K562 (cell line): ENCODE measurements around the gene PGGHG. TPM values are rescaled to one million over a fixed set of nuclear protein-coding genes. Genes with fewer than 3 reads are reported as not detected.

Source experiments
- CHD1 ChIP-seq: fragments of 200-600 bp; sonication (generic); IDR thresholded peaks from one replicate; pipeline ENCODE4 v1.6.1; 2012; ENCODE audit warnings: mild to moderate bottlenecking, moderate library complexity, low read length, inconsistent platforms
- KDM1A ChIP-seq, 2 experiments: fragments of 450-650 bp; IDR thresholded peaks; 2 replicates each; pipeline ENCODE4 v1.6.1; 2016; ENCODE audit warnings: mild to moderate bottlenecking in 2 of 2
- NEUROD1 ChIP-seq: fragments of 150-350 bp; IDR thresholded peaks from 2 replicates; pipeline ENCODE4 v1.6.1; 2014; ENCODE audit warnings: borderline replicate concordance, low read length, low read depth; ENCODE audit not compliant: partially characterized antibody
- TSC22D4 ChIP-seq: fragments of 450-650 bp; IDR thresholded peaks from 2 replicates; pipeline ENCODE4 v1.6.1; 2016; ENCODE audit warnings: missing genetic modification characterization, missing biosample characterization, control low read depth
- ZNF384 ChIP-seq: IDR thresholded peaks from 2 replicates; pipeline ENCODE4 v1.6.1; 2012; ENCODE audit warnings: low read depth, low read length, improper control_type of control experiment
- polyA plus RNA-seq, 8 experiments: library from polyadenylated mRNA; depleted of rRNA in 4 of 8; stranded (reverse) in 5 of 8; unstranded in 3 of 8; fragments of >200 nt; fragmentation: Nextera tagmentation in 2 of 8; fragmentation: Illumina TruSeq in 1 of 8; extraction: Ambion mirVana in 2 of 8; extraction: Trizol in 1 of 8; gene quantifications; 2 replicates each; pipeline versions ENCODE4 v1.2.1 to v1.2.3, GENCODE V29; 2011 to 2014; ENCODE audit warnings: inconsistent platforms in 1 of 8, missing spikeins in 1 of 8
- total RNA-seq, 7 experiments: library from RNA; depleted of rRNA in 6 of 7; stranded (reverse); fragments of >200 nt in 6 of 7; fragmentation: Illumina TruSeq in 2 of 7; extraction: Trizol in 2 of 7; gene quantifications; 2 replicates each; pipeline versions ENCODE4 v1.2.1 to v1.2.3, GENCODE V29; 2011 to 2021; ENCODE audit warnings: low replicate concordance in 1 of 7
- TF ChIP-seq, protein P1 (sequence below): sonication (generic); formaldehyde crosslinking; IDR thresholded peaks from 2 replicates; pipeline ENCODE4 v1.8.0; 2022; ENCODE audit warnings: mild to moderate bottlenecking, low read depth, missing genetic modification reagents
- TF ChIP-seq, protein P2 (sequence below): fragments of 450-650 bp; IDR thresholded peaks from 2 replicates; pipeline ENCODE4 v1.6.1; 2017; ENCODE audit warnings: antibody characterized with exemption, mild to moderate bottlenecking
- TF ChIP-seq, protein P3 (sequence below): fragments of 200-400 bp; formaldehyde crosslinking; IDR thresholded peaks from 2 replicates; pipeline ENCODE4 v1.6.1; 2017; ENCODE audit warnings: mild to moderate bottlenecking, low read depth, low read length, moderate library complexity
- TF ChIP-seq, protein P4 (sequence below), 3 experiments: fragments of 200-800 bp in 1 of 3; fragments of 250-450 bp in 1 of 3; fragments of 450-650 bp in 1 of 3; sonication (Bioruptor Pico) in 1 of 3; sonication (Bioruptor generic) in 1 of 3; formaldehyde crosslinking in 1 of 3; IDR thresholded peaks; 2 replicates each; pipeline versions ENCODE4 v1.6.1 to v1.8.0; 2016 to 2022; ENCODE audit warnings: mild to moderate bottlenecking in 2 of 3, missing genetic modification characterization in 2 of 3, missing compliant biosample characterization in 1 of 3, moderate library complexity in 1 of 3
- TF ChIP-seq, protein P5 (sequence below): sonication (generic); formaldehyde crosslinking; IDR thresholded peaks from 2 replicates; pipeline ENCODE4 v1.8.0; 2022; ENCODE audit warnings: missing genetic modification reagents, mild to moderate bottlenecking, moderate library complexity, borderline replicate concordance

Gene PGGHG
- total and polyA plus RNA-seq, 9 of the 15 experiments (the other 6 are each of a cell fraction or from before 2014, with no cell fraction given), result 0.38 to 85.1 (median 18.1) TPM

DNA sequence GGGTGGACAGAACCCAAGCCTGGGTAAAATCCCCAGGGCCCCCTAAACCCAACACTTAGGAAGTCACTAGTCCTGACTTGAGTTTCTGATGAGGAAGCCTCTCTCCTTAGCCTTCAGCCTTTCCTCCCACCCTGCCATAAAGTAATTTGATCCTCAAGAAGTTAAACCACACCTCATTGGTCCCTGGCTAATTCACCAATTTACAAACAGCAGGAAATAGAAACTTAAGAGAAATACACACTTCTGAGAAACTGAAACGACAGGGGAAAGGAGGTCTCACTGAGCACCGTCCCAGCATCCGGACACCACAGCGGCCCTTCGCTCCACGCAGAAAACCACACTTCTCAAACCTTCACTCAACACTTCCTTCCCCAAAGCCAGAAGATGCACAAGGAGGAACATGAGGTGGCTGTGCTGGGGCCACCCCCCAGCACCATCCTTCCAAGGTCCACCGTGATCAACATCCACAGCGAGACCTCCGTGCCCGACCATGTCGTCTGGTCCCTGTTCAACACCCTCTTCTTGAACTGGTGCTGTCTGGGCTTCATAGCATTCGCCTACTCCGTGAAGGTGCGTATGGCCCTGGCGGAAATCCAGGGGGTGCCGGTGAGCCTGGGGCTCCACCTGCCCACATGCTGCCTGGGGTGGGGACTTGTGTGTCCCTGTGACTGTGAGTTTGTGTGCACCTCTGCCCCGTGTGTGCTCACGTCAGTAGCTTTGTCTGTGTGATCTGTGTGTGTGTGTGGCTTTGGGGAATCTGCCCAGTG lies 25.0 kb downstream of the PGGHG start, which contains the start of gene IFITM1 (continued):
- TF ChIP-seq, protein P1, sequence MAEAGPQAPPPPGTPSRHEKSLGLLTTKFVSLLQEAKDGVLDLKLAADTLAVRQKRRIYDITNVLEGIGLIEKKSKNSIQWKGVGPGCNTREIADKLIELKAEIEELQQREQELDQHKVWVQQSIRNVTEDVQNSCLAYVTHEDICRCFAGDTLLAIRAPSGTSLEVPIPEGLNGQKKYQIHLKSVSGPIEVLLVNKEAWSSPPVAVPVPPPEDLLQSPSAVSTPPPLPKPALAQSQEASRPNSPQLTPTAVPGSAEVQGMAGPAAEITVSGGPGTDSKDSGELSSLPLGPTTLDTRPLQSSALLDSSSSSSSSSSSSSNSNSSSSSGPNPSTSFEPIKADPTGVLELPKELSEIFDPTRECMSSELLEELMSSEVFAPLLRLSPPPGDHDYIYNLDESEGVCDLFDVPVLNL (CRISPR knock-in tag), result no peak
- TF ChIP-seq, protein P2, sequence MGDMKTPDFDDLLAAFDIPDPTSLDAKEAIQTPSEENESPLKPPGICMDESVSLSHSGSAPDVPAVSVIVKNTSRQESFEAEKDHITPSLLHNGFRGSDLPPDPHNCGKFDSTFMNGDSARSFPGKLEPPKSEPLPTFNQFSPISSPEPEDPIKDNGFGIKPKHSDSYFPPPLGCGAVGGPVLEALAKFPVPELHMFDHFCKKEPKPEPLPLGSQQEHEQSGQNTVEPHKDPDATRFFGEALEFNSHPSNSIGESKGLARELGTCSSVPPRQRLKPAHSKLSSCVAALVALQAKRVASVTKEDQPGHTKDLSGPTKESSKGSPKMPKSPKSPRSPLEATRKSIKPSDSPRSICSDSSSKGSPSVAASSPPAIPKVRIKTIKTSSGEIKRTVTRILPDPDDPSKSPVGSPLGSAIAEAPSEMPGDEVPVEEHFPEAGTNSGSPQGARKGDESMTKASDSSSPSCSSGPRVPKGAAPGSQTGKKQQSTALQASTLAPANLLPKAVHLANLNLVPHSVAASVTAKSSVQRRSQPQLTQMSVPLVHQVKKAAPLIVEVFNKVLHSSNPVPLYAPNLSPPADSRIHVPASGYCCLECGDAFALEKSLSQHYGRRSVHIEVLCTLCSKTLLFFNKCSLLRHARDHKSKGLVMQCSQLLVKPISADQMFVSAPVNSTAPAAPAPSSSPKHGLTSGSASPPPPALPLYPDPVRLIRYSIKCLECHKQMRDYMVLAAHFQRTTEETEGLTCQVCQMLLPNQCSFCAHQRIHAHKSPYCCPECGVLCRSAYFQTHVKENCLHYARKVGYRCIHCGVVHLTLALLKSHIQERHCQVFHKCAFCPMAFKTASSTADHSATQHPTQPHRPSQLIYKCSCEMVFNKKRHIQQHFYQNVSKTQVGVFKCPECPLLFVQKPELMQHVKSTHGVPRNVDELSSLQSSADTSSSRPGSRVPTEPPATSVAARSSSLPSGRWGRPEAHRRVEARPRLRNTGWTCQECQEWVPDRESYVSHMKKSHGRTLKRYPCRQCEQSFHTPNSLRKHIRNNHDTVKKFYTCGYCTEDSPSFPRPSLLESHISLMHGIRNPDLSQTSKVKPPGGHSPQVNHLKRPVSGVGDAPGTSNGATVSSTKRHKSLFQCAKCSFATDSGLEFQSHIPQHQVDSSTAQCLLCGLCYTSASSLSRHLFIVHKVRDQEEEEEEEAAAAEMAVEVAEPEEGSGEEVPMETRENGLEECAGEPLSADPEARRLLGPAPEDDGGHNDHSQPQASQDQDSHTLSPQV, result 0 out of 2 replicates have a peak, but pooled peaks have one; percentile 6
- TF ChIP-seq TSC22D4 (tag), result no peak
- TF ChIP-seq KDM1A (IDR thresholded peaks at IDR 0.05), result no peak
- TF ChIP-seq CHD1, result peak; percentile 89
- TF ChIP-seq, protein P3, sequence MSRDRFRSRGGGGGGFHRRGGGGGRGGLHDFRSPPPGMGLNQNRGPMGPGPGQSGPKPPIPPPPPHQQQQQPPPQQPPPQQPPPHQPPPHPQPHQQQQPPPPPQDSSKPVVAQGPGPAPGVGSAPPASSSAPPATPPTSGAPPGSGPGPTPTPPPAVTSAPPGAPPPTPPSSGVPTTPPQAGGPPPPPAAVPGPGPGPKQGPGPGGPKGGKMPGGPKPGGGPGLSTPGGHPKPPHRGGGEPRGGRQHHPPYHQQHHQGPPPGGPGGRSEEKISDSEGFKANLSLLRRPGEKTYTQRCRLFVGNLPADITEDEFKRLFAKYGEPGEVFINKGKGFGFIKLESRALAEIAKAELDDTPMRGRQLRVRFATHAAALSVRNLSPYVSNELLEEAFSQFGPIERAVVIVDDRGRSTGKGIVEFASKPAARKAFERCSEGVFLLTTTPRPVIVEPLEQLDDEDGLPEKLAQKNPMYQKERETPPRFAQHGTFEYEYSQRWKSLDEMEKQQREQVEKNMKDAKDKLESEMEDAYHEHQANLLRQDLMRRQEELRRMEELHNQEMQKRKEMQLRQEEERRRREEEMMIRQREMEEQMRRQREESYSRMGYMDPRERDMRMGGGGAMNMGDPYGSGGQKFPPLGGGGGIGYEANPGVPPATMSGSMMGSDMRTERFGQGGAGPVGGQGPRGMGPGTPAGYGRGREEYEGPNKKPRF, result no peak
- no peak for TF ChIP-seq ZNF384
- TF ChIP-seq, protein P4, sequence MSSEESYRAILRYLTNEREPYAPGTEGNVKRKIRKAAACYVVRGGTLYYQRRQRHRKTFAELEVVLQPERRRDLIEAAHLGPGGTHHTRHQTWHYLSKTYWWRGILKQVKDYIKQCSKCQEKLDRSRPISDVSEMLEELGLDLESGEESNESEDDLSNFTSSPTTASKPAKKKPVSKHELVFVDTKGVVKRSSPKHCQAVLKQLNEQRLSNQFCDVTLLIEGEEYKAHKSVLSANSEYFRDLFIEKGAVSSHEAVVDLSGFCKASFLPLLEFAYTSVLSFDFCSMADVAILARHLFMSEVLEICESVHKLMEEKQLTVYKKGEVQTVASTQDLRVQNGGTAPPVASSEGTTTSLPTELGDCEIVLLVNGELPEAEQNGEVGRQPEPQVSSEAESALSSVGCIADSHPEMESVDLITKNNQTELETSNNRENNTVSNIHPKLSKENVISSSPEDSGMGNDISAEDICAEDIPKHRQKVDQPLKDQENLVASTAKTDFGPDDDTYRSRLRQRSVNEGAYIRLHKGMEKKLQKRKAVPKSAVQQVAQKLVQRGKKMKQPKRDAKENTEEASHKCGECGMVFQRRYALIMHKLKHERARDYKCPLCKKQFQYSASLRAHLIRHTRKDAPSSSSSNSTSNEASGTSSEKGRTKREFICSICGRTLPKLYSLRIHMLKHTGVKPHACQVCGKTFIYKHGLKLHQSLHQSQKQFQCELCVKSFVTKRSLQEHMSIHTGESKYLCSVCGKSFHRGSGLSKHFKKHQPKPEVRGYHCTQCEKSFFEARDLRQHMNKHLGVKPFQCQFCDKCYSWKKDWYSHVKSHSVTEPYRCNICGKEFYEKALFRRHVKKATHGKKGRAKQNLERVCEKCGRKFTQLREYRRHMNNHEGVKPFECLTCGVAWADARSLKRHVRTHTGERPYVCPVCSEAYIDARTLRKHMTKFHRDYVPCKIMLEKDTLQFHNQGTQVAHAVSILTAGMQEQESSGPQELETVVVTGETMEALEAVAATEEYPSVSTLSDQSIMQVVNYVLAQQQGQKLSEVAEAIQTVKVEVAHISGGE (CRISPR knock-in tag; IDR thresholded peaks at IDR 0.05), result no peak
- peak; percentile 27 for TF ChIP-seq NEUROD1
- TF ChIP-seq, protein P5, sequence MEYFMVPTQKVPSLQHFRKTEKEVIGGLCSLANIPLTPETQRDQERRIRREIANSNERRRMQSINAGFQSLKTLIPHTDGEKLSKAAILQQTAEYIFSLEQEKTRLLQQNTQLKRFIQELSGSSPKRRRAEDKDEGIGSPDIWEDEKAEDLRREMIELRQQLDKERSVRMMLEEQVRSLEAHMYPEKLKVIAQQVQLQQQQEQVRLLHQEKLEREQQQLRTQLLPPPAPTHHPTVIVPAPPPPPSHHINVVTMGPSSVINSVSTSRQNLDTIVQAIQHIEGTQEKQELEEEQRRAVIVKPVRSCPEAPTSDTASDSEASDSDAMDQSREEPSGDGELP, result no peak
